HG03039 (cell line): ENCODE data around the gene SLC2A5.
"Not testable (repeated sequence)": the region's sequence is repeated elsewhere in the genome, so short reads cannot be mapped to it uniquely, and the experiment has no call there.

ENCODE experiments used
- ATAC-seq: cut with Tn5 transposase; IDR thresholded peaks from one replicate; pipeline ENCODE4 v1.9.1; 2021; ENCODE audit warnings: mild to moderate bottlenecking, moderate library complexity; ENCODE audit not compliant: unreplicated experiment

Gene SLC2A5

DNA sequence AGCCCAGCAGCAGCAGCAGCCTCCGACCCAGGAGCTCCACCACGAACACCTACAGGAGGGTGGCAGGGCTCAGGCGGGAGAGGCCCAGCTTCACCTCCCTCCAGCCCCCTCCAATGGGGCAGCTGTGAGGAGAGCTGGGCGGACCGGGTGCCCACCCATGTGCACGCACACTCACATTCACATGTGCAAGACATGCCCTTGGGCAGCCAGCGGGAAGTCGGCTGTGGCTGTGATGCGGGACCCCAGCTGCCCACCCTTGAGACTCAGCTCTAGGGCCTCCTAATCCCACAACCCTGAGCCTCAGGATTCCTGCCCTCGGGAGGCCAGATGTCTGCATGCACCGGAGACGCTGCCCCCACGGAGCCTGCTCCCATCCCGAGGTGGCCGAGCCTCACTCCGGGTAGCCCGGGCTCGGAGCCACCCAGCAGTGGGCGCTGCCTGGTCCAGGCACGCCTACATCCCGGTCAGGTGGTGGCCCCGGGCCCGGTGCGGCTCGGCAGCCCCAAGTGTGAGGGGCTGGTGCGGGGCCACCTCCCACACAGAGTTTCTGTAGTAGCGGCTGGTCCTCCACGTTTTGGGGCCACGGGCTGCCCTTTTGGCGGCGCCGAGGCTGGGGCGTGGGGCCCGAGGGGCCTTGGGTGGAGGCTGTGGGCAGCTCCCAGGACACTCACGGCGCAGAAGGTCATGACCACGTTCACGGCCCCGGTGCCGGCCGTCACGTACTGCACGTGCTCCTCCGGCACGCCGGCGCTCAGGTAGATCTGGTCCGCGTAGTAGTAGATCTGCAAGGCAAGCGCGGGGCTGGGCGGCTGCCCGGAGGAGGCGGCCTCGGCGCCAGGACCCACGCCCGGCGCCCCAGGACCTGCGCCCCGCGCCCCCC is 30.3 kb downstream of the SLC2A5 start:
- no peak for ATAC-seq

DNA sequence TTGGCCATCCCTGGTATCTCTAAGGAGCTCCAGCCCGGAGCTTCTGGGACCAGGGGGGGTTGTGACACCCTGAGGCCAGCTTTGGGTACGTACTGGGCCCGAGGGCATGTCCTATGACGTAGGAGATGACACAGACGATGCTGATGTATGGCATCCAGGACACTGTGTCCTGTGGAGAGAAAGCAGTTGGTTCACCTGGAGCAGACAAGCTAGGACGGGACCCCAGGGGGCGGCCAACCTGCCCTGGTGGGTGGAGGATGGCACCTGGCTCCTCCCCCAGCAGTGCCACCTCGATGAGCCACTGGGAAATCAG is 31.1 kb downstream of the SLC2A5 start:
- no peak for ATAC-seq

DNA sequence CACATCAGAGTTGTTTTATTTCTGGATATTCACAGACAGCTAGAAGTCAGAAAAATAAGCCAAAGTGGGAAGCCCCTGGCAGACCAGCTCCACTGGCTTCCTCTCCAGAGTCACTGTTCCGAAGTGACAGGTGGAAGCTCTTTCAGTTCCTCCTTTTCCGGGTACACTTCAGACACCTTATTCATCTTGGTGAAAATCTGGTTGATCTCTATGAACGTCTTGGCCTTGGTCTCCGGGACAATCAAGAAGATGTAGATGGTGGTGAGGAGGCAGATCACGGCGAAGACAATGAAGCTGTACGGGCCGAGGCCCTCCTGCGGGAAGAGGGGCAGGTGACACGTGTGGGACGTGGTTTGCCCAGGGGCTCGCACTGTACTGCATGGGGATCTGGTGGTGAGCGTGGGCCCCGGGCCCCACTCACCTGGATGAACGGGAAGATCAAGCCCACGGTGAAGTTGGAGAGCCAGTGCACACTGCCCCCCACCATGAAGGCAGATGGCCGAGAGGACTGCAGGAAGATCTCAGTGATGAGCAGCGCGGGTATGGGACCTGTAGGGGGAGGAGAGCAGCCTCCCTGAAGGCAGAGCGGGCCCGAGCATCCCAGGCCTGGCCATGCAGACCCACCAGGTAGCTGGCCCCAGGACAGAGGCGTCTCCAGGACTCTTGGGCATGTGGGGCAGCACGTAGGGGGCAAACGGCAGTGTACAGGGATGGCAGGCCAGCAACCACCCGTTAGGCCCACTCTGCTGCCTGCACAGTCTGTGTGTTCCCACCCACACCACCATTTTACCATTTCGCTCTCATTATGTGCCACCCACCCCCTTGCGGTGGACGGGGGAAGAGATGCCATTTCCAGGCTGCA is 31.7 kb downstream of the SLC2A5 start:
- ATAC-seq, result no peak

DNA sequence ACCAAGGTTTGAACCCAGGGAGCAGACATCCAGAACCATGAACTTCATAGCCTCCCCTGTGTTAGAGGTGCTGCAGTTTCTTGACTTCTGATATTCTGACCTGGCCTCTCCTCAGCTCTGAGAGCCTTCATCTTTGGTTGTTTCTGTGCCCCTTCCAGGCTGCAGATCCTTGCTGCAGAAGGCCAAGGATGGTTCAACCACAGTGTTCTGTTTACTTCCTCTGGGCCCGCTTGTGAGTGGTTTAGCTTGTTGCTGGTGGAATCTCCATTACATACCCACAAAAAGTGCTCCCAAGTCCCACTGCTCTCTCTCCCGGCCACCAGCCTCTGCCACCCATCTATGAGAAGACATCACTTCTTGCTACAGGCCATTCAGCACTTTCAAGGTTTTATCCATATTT is 34.2 kb downstream of the SLC2A5 start:
- ATAC-seq, result no peak

DNA sequence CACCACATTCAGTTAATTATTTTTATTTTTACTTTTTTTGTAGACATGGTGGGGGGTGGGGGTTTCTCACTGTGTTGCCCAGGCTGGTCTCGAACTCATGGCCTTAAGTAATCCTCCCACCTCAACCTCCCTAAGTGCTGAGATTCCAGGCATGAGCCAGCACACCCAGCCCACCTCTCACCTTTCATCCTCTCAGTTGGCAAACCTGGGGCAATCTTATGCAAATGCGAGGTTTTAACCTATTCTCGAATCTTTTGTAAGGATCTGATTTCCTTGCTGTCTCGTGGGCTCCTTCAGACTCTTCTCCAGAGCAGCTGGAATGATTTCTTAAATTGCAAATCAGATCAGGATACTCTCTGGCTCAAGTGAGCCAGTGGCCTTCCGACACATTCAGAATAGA is 36.1 kb downstream of the SLC2A5 start:
- ATAC-seq, result no peak

DNA sequence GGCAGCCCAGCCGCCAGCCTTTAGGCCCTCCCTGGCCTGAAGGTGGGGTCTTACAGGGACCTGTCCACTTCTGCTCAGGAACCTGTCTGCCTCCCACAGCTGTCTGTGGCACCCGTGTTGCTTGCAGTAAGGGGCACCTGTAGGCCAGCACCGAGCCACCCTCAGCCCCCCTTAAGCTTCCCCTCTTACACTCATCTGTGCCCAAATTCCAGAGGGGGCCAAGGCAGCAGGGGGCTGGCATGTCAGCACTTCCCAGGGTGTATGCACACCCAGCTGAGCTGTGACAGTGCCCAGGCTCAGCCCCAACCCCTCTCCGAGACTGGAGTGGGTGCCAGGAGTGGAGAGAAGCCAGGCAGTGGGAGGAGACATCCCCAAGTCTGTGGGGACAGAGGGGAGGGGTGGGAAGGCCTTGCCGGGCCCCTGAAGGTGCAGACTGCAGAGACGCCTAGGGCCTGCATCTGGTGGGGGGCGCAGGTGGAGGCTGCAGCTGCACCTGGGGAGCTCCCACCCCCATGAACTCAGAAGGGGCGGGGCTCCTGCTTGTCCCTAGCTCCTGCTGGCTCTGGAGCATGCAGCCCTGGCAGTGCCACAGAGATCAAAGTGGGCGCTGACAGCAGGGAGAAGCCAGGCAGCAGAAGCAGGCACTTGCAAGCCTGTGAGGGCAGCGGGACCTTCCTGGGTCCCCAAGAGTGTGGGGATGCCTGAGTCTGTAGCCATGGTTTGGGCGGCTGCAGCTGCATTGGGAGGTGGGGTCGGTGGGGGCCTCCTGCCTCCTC is 37.8 kb downstream of the SLC2A5 start:
- no peak for ATAC-seq

DNA sequence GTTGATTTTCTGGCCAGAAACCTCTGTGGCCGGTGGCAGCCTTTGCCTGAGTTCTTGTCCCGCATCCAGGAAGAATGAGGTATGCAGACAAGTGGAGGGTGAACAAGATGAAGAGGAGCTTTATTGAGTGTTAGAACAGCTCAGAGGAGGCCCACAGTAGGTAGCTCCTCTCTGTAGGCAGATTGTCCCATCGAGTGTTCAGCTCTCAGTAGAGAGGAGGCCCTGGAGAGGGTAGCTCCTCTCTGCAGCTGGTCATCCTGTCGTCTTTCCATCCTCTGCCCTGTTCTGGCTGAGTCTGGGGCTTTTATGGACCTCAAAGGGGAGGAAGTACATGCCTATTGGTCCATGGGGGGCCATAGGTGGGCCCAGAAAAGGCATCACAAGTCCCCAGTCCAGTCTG is 38.4 kb downstream of the SLC2A5 start:
- not testable (repeated sequence) for ATAC-seq

DNA sequence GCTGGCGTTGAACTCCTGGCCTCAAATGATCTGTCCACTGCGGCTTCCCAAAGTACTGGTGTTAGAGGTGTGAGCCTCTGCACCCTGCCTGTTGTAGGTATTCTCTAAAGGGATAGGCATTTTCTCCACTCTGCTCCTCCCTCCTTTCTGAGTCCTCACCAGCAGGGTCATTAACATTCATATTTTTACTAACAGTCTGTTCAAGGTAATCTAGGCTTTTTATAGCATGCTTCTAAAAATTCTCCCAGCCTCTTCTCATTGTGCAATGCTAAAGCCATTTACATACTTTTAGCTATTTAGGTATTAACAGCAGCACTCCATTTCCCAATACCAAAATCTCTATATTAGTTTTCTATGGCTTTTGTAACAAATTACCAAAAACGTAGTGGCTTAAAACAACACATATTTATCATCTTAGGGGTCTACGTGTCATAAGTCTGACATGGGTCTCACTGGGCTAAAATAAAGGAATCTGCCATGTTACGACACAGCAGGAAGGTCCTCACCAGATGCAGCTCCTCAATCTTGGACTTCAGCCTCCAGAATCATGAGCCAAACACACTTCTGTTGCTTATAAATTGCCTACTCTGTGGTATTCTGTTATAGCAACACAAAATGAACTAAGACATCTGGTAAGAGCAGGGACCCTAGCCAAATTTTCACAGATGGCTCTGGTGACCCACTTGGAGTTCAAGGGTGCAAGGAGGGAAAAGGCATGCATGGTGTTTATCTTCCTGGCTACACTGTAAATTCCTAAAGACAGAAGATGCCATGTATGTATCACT is 40.3 kb downstream of the SLC2A5 start:
- ATAC-seq, result no peak

DNA sequence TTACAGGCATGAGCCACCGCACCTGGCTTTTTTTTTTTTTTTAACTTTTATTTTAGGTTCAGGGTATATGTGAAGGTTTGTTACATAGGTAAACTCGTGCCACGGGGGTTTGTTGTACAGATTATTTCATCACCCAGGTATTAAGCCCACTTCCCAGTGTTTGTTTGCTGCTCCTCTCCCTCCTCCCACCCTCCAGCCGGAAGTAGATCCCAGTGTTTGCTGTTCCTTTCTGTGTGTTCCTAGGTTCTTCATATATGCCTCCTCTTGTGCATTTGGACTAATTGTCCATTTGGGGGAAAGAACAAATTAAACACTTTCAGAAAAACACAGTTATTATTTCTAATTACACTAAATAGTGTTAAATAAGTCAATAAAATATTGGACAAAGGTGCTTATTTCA is 42.1 kb downstream of the SLC2A5 start:
- ATAC-seq, result no peak

DNA sequence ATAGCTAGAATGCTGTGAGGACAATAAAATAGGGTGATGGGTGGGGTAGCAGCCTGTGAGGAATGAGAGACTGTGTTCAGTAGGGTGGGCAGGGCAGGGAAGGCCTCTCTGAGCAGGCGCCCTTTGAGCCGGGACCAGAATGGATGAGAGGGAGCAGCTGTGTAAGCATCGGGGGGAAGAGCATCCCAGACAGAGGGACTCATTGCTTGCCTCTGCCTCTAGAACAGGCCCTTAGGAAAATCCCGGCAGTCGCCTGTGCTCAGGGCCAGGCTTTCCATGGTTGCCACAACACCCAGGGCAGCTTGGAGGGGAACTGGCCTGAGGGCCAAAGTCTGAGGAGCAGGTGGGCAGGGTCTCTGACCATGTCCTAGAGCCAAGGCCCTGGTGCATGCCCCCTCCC is 44.0 kb downstream of the SLC2A5 start:
- ATAC-seq, result no peak

DNA sequence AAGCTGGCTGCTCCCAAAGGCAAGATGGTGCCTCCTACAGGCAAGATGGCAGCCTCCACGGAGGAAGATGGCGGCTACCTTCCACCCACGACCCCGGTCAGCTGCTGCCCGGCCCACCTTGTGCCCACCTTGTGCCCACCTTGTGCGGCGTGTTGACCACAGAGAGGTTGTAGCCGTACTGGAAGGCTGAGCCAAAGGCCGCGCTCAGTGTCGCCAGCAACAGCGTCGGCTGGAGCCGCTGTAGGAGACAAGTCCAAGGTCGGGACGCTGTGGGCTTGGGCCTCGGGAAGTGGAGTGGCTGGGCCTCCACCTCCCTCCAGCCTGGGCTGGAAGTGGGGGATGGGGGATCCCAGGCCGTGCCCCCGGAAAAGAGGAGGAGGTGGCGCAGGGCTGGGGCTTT is 44.6 kb downstream of the SLC2A5 start:
- no peak for ATAC-seq

DNA sequence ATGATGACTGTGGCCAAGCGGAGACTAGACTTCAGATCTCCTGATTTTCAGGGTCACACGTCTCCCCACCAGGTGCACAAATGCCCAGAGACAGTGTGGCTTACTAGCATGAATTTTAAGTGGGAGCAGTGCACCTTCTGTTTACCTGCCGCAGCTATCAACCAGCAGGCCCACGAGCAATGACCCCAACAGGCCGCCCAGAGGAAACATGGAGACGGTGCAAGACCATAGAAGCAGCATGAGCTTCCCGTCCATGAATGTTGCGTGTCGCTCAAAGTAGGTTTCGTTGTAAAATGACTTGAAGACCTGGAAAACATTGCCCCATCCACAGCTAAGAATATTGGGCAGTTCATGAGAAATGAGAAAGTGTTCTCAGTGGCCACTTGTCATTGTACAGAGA is 46.7 kb downstream of the SLC2A5 start:
- ATAC-seq, result no peak

DNA sequence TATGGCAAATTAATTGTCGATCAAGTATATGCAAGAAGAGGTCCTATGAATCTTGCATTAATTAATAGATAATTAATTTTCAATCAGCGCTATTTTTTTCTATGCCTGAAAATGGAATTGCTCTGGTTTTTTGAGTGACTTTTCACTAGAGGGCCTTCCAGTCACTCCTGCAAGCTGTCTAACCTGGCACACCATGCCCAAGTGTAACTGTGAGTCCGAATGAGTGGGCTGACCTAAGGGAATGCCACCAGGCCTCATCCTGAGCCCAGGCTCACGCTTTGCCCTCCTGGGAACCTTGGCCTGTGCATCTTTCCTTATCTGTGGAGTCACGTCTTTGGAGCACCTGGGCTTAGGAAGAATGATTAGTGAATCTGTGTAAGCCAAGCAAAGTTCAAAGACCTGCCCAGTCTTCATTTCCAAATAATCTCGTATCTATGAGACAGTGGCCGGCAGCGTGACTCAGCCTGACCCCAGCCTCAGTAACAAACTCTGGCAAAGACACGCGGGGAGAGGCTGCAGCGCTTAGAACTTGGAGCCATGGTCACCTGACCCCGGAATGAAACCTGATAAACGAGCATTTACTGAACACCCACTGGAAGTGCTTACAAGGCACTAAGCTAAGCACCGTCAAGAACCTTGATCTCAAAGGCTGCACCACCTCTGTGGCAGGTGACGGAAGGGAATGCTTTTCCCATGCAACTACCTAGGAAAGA is 47.3 kb downstream of the SLC2A5 start:
- not testable (repeated sequence) for ATAC-seq

DNA sequence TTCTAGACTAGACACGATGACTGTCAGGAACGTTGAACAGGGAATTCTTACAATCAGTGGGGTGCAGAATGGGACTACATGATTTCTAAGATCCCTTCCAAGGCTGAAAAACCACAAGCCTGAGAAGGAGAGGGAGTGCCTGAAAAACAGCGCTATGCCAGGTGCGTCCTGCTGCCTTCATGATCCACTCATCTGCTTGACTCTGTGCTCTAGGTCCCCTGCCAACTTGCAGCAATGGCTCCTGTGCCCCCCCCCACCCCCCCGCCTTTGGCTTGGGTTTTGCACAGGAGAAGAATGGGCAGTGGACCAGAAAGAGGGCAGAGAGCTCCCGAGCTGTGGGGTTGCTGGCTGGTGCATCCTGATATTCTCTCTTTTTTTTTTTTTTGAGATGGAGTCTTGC is 49.1 kb downstream of the SLC2A5 start:
- ATAC-seq, result no peak

DNA sequence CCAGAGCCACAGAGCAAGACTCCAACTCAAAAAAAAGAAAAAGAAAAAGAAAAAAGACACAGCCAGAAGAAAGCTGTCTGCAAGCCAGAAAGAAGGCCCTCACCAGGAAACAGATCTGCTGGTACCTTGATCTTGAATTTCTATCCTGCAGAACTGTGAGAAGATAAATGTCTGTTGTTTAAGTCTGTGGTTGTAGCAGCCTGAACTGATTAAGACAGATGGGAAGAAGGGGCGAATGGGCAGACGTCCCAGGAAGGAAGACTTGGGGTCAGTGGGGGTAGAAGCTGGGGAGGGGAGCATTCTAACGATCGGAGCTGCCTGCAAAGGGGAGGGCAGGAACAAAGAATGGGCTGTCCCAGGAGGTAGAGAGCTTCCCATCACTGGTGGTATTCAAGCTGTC is 49.5 kb downstream of the SLC2A5 start:
- ATAC-seq, result no peak

DNA sequence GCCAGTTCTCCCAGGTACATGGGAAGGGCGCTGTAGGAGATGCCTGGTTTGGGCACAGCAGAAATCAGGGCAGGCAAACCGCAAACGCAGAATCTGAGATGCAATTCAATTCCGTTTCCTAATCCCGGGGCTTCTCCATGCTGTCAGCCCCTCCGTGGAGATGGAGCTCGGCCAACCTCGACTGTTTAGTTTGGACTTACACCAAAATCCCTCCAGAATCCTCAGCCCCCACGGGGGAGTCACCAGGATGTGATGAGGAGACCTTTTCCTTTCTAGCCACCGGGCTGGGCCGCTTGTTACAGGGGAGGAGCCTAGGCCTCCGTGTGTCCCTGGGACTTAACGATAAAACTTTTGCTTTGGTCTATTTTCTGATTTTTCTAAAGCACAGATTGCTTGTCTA is 51.1 kb downstream of the SLC2A5 start:
- no peak for ATAC-seq

DNA sequence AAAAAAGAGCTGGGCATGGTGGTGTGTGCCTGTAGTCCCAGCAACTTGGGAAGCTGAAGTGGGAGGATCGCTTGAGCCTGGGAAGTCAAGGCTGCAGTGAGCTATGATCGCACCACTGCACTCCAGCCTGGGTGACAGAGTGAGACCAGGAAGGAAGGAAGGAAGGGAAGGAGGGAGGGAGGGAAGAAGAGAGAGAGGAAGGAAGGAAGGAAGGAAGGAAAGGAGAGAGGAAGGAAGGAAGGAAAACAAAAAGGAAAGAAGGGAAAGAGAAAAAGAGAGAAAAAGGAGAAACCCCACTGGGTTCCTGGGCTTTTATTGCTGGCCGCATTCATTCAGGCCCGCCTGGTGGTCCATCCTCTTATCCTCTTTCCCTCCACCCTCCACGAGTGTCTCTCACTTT is 53.0 kb downstream of the SLC2A5 start:
- no peak for ATAC-seq

DNA sequence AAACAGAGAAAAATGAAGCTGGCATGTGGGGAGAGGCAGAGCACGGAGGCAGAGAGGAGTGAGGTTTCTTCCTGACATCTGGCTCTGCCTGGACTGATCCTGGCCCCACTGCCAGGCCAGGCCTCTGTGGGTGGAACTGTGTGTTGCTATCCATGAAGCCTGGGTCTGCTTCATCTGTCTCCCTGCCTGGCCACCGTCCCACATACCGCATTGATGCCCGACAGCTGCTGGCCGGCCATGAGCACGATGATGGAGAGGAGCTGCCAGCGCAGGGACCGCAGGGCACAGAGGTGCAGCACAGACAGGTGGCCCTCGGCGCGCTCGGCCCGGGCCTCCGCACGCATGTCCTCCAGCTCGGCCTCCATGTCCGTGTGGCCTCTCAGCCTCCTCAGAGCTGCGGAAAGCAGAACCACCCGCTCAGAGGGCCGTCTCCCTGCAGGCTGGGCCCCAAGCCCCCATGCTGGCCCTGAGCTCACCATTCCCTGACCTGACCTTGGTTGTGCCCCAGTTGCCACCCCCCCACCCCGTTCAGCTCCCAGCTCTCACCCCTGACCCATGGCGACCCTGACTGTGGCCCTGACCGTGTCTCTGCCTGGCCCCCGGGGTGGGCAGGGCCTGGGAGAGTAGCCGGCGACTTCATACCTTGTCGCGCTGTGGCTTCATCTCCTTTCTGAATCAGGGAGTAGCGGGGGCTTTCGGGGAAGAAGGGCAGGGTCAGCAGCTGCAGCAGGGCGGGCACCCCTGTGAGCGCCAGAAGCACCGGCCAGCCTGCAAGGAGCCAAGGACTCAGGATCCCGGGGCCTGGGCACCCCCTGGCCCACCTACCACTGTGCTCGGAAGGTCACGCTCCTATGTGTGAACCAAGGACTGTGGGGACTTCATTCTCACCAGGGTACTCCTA is 54.7 kb downstream of the SLC2A5 start:
- ATAC-seq, result no peak

DNA sequence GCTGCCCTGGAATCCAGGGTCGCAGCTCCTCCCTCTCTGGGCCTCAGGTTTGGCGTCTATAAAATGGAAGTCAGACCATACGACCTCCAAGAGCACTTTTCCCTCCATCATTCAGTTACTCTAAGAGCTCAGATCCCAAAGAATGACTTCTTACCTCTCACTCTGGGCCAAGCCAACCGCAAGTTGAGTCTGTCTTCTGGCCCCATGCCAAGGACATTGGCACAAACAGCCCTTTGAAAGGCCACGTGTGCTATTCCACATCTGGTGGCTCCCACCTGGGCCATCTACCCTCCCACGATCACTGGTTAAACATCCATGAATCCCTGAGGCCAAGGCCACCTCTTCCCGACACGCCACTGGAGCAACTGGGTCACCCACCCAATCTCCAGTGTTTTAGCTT is 55.6 kb downstream of the SLC2A5 start:
- ATAC-seq, result no peak
